Vagina (tissue), 2 donors: ENCODE measurements around the gene LZTFL1. TPM values are rescaled to one million over a fixed set of nuclear protein-coding genes. Genes with fewer than 3 reads are reported as not detected.

Experiments used
- DNase-seq, 2 donors: peaks; one replicate each; pipeline ENCODE4 v3.0.0-alpha.2; 2017; ENCODE audit errors: extremely low spot score in 2 of 2
- H3K27ac ChIP-seq: fragments of 200-600 bp; sonication (generic); one replicate; pipeline ENCODE4 v1.5.1; 2019
- H3K27me3 ChIP-seq: fragments of 200-600 bp; sonication (generic); one replicate; pipeline ENCODE4 v1.5.1; 2019
- H3K36me3 ChIP-seq, 2 donors: fragments of 200-600 bp; sonication (generic); one replicate each; pipeline ENCODE4 v1.5.1; 2017 to 2019
- H3K4me1 ChIP-seq: fragments of 200-600 bp; sonication (generic); one replicate; pipeline ENCODE4 v1.5.1; 2019
- H3K4me3 ChIP-seq, 2 donors: fragments of 200-600 bp; sonication (generic); 1 replicate in 1 of 2; 2 replicates in 1 of 2; pipeline ENCODE4 v1.5.1; 2016 to 2019
- H3K9me3 ChIP-seq: fragments of 200-600 bp; sonication (generic); one replicate; pipeline ENCODE4 v1.5.1; 2019
- CTCF ChIP-seq, 3 experiments: fragments of 450-650 bp in 2 of 3; fragments of 200-600 bp in 1 of 3; sonication (generic) in 1 of 3; IDR thresholded peaks; one replicate each; pipeline ENCODE4 v1.5.1; 2017 to 2019; ENCODE audit warnings: antibody characterized with exemption in 3 of 3, mild to moderate bottlenecking in 2 of 3, moderate library complexity in 2 of 3
- POLR2A ChIP-seq, 2 donors: fragments of 450-650 bp; IDR thresholded peaks; one replicate each; pipeline ENCODE4 v1.6.1; 2017; ENCODE audit warnings: antibody characterized with exemption in 2 of 2, mild to moderate bottlenecking in 2 of 2, moderate library complexity in 2 of 2
- POLR2AphosphoS5 ChIP-seq, 2 donors: sonication (generic); formaldehyde crosslinking; IDR thresholded peaks; one replicate each; pipeline ENCODE4 v1.9.0; 2017; ENCODE audit warnings: antibody characterized with exemption in 2 of 2, mild to moderate bottlenecking in 2 of 2, low read depth in 1 of 2; ENCODE audit not compliant: insufficient read depth in 1 of 2
- intact Hi-C: fragments of 100-400 bp; cut with DNase I; formaldehyde crosslinking; loops from one replicate; pipeline ENCODE4 v1.15.1; 2023
- total RNA-seq: library from RNA; depleted of rRNA; stranded (reverse); fragments of >200 nt; gene quantifications from one replicate; pipeline ENCODE4 v1.2.3, GENCODE V29; 2016

LZTFL1 gene
- total RNA-seq, 1 donor from 2014 or later, result 9.1 TPM

DNA sequence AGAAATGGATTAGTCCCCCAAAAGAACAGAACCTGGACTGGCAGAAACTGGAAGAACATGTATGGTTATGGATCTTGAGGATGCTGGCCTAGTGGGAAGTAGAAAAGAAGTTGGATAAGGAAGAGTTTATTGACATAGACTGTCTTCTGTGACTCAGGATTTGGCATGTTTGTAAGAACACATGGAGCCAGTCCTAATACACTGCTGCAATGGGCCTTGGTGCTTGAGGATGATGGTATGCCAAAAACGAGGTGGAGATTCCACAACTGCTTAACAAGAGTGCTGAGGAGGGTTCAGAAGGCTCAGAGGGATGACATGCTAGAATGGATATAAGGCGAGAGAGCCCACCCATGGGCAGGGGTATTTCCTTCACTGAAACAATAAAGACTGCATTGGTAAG is 22.4 kb downstream of the LZTFL1 start:
- H3K9me3 ChIP-seq, result no peaks in the 10 kb centered on the region
- no peak for DNase-seq
- H3K27me3 ChIP-seq, result no peaks in the 10 kb centered on the region
- H3K4me1 ChIP-seq, result peaks cover 7% of the 10 kb centered on the region
- H3K36me3 ChIP-seq, result peaks cover 0 to 8% of the 10 kb centered on the region in 2 donors
- H3K4me3 ChIP-seq, result no peak overlapping the region
- no peak overlapping the region for H3K27ac ChIP-seq
- intact Hi-C loops, result no loop called here
- TF ChIP-seq POLR2AphosphoS5 (IDR thresholded peaks at IDR 0.05; ENCODE audit: insufficient read depth in 1 of 2, low read depth in 1 of 2) (no peak), CTCF (IDR thresholded peaks at IDR 0.05) (no peak), POLR2A (IDR thresholded peaks at IDR 0.05) (no peak)

DNA sequence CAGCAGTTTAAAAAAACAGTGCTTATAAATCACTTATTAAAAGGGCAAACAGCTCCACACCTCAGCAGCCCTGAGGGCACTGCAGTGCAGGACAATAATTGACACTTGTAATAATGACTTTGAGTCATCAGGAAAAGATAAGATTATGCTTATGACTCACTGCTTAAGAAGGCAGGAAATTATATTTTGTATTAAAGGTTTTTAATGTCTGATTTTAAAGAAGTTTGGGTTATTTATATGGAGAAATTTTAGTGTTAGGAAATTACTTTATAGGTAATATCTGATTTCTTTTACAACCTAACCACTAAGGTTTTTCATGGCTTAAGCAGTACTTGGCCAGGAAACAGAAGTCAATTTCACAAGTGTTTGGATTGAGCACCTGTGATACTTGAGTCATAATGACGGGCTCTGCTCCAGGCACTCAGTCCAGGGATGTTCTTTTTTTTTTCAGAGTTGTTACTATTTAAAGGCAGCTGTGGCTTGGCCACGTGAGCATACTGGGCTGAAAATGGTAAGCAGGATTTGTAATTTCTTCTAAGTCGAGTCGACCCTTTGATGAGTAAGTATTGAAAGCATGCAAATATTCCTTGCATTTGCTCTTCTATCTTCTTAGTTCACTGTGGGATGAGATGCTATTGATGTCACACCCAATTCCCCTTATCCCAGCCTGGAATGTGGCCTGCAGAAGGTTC is 23.9 kb downstream of the LZTFL1 start:
- H3K4me1 ChIP-seq, result peaks cover 7% of the 10 kb centered on the region
- H3K27me3 ChIP-seq, result no peaks in the 10 kb centered on the region
- DNase-seq, result no peak
- no peaks in the 10 kb centered on the region for H3K36me3 ChIP-seq
- intact Hi-C loops, result no loop called here
- no peaks in the 10 kb centered on the region for H3K9me3 ChIP-seq
- TF ChIP-seq POLR2AphosphoS5 (IDR thresholded peaks at IDR 0.05; ENCODE audit: insufficient read depth in 1 of 2, low read depth in 1 of 2), result peak in 1 of 2 donors; percentile 93
- no peak for TF ChIP-seq POLR2A (IDR thresholded peaks at IDR 0.05)
- H3K4me3 ChIP-seq, result no peak overlapping the region
- peak overlapping the region; percentile 43 for H3K27ac ChIP-seq

DNA sequence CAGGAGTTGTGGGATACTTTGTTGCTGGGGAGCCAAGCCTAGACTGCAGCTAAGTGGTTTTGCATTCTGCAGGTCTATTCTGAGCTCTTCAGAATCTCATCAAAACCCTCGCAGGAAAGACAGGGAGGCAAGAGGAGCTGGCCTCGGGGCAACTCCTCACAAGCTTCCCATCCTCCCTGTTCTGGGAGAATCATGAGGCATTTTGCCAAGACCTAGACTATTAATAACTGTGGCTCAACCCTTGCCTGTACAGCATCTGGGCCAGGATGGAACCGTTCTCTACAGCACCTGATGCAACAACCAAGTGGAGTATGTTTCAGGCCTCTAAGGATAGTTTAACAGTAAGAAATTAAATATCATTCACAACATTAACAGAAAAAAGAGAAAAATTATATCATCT is 25.4 kb downstream of the LZTFL1 start:
- H3K4me3 ChIP-seq, result no peak overlapping the region
- no peak overlapping the region for H3K27ac ChIP-seq
- TF ChIP-seq POLR2AphosphoS5 (IDR thresholded peaks at IDR 0.05; ENCODE audit: insufficient read depth in 1 of 2, low read depth in 1 of 2) (no peak), POLR2A (IDR thresholded peaks at IDR 0.05) (no peak), CTCF (IDR thresholded peaks at IDR 0.05) (no peak)
- H3K4me1 ChIP-seq, result peaks cover 7% of the 10 kb centered on the region
- DNase-seq, result no peak
- H3K36me3 ChIP-seq, result no peaks in the 10 kb centered on the region
- H3K27me3 ChIP-seq, result no peaks in the 10 kb centered on the region
- intact Hi-C loops, result no loop called here
- no peaks in the 10 kb centered on the region for H3K9me3 ChIP-seq

DNA sequence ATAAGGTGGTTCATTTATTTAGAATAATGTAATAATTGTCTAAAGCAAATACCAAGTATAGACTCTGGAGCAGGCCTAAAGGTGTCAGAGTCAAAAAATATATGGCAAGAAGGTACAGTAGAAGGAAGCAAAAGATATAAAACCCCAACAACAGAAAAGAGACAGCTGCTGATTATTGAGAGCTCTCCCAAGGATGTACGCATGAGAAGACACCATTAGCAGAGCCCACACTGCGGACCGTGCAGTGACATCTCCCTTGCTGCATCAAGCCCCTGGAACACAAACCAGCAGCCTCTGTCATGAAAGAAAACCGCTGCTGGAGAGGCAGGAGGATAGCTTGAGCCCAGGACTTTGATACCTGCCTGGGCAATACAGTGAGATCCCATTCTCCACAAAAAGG is 27.6 kb downstream of the LZTFL1 start:
- Histone ChIP-seq H3K4me3 (no peak overlapping the region), H3K4me1 (peaks cover 7% of the 10 kb centered on the region), H3K27ac (no peak overlapping the region), H3K27me3 (no peaks in the 10 kb centered on the region), H3K9me3 (no peaks in the 10 kb centered on the region), H3K36me3 (no peaks in the 10 kb centered on the region)
- intact Hi-C loops, result no loop called here
- DNase-seq, result peak in 1 of 2 donors; percentile 27
- no peak for TF ChIP-seq POLR2AphosphoS5 (IDR thresholded peaks at IDR 0.05; ENCODE audit: insufficient read depth in 1 of 2, low read depth in 1 of 2)
- TF ChIP-seq POLR2A (IDR thresholded peaks at IDR 0.05), result no peak
- TF ChIP-seq CTCF (IDR thresholded peaks at IDR 0.05), result no peak

- H3K27me3 ChIP-seq, result no peaks in the 10 kb centered on the region
- peaks cover 3% of the 10 kb centered on the region for H3K4me1 ChIP-seq
- no peak for TF ChIP-seq POLR2A (IDR thresholded peaks at IDR 0.05)
- TF ChIP-seq CTCF (IDR thresholded peaks at IDR 0.05), result no peak
- no peak for TF ChIP-seq POLR2AphosphoS5 (IDR thresholded peaks at IDR 0.05; ENCODE audit: insufficient read depth in 1 of 2, low read depth in 1 of 2)
- H3K9me3 ChIP-seq, result no peaks in the 10 kb centered on the region
- no peak overlapping the region for H3K27ac ChIP-seq
- no peaks in the 10 kb centered on the region for H3K36me3 ChIP-seq
- DNase-seq, result peak; percentile 58
- intact Hi-C loops, result no loop called here
- no peak overlapping the region for H3K4me3 ChIP-seq
Measured at GRCh38 chr3:45807681-45808540, 34.0 kb downstream of the LZTFL1 start.
